NCI-H748 treated with DMSO at 0.1 percent for 48 hours (cell line): Measurements from ENCODE around the gene KRT9.
A peak's percentile ranks its signal among the peaks of the same experiment; 100 is the strongest.

Experiments
- DNase-seq: peaks from one replicate; lab custom pipeline; 2025; lab: John Stamatoyannopoulos, UW

The KRT9 gene

GRCh38 chr17:41527063-41528023 lies 44.5 kb downstream of the KRT9 start:
- DNase-seq = peak; percentile 60

GRCh38 chr17:41524261-41524660 lies 47.6 kb downstream of the KRT9 start:
- DNase-seq = no peak

- no peak for DNase-seq
Measured at GRCh38 chr17:41523787-41524186, 48.1 kb downstream of the KRT9 start.

DNA sequence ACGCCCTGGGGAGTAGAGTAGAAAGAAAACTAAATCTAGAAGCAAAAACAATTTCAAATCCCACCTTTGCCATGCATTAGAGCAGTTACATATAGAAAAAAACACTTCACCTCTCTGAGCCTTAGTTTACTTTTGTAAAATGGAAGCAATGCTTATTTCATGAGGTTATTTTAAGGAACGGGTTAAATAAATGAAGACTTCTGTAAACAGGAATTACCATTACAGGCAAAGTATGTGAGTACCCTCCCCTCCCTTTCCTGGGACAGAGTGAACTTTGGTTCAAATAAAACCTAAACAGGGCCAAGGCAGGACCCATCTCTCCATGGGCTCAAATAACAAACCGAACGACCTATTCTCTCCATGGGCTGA lies 48.6 kb downstream of the KRT9 start:
- no peak for DNase-seq

- no peak for DNase-seq
Measured at GRCh38 chr17:41522301-41523224, 49.3 kb downstream of the KRT9 start.

DNA sequence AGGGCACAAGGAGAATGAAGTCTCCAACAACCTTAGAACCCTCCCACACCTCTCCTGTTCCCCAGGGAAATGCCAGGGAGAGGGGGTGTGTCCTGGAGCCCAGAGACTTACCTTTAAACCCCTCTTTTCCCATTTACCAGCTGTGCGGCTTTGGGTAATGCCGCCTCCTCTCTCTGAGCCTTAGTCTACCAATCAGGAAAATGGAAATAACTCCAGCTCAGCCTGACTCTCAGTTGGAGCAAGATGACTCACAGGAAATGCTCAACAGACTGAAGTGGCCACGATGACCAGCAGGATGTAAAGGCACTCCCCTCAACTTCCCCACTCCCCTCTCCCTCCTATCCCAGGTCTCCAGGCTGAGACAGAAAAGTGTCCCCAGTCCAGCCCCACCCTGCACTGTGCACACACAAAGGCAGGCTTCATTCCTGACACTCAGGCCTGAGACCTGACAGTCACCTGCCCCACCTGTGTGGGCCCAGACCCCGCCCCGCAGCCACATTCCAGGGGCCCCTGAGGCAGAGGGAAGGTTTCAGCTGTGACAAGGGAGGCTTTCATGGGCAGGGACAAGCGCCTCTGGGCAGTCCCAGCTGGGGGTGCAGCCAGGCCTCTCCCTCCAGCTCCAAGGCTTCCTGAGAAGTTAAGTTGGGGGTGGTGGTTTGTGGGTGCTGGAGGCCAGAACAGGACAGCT lies 50.1 kb downstream of the KRT9 start:
- no peak for DNase-seq

GRCh38 chr17:41520821-41521521 lies 50.9 kb downstream of the KRT9 start:
- DNase-seq = peak; percentile 92

DNA sequence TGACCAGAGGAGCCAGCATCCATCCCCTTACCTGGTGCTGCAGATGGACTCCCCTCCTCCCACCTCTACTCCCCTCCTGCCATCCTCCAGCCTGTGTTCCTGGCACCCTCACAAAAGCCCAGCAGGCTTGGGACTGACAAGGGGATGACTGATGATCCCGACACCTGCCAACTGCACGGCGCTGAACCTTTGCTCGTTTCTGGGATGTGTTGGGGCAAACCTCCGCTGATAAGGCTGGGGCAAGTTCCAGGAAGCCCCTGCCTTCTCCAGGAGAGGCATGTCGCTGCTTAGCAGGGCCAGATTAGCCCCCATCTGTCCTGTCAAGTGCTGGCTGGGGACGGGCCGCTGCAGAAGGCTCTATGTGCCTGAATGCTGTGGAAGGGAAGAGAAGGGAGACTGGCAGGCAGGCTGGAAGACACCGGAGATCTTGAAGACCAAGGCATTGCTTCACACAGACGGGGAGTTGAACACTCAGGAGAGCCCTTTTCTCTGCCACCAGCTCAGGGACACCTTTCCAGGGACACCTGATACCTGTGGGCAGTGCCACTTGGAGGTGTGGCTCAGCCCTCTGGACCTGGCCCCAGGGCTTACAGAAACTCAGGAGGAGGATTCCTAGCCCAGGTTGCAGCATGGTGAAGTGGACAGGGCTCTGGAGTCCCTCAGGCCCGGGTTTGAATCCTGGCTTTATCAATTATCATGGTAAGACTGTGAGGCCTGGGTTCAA lies 52.2 kb downstream of the KRT9 start:
- DNase-seq = peak; percentile 46

DNA sequence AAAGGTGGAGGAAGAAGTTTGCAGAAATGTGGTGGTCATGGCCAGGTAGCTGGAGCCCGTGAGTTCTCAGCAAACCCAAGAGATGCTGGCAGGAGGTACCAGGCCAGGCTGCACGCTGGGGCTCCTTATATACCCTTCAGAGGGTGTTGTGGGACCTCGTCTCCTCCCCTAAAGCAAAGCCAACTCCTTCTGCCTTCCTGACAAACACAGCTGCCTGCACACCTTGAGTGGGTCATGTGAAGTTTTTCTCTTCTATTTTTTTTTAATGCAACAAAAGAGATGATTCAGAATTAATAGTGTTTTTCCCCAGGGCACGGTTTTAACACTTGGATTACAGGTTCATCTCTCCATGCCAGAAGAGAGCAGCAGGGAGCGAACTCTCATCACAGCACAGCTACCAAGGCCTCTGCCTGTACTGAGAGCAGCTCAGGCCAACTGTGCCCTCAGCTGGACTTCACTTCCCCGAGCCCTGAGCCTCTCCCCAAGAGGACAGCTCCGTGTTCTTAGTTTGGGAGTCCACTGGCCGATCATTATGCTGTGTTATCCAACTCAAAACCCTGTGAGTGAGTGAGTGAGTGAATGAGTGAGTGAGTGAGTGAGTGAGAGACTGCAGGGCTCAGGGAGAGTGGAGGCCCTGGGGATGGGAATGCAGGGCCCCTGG lies 52.9 kb downstream of the KRT9 start, which contains the start of gene KRT15:
KRT15 (minus strand) TSS at position 102 of the 661 bp plus-strand sequence; CDS start at position 39, 63 bp downstream.
- no peak for DNase-seq

DNA sequence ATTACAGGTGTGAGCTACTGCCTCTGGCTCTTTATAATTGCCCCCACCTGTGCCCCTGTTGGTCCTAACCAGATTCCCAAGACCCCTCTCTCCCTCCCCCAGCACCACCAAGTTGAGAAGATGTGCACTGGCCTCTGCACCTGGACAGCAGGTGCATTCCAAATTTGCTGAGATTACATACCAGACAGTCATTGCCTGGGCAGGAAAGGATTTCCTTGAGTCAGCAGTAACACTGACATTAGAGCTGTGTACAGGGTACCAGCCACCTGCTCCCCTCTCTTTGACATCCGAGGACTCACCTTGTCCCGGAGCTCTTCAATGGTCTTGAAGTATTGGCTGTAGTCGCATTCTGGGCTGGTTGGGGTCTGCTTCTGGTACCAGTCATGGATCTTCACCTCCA lies 53.8 kb downstream of the KRT9 start:
- DNase-seq = no peak

DNA sequence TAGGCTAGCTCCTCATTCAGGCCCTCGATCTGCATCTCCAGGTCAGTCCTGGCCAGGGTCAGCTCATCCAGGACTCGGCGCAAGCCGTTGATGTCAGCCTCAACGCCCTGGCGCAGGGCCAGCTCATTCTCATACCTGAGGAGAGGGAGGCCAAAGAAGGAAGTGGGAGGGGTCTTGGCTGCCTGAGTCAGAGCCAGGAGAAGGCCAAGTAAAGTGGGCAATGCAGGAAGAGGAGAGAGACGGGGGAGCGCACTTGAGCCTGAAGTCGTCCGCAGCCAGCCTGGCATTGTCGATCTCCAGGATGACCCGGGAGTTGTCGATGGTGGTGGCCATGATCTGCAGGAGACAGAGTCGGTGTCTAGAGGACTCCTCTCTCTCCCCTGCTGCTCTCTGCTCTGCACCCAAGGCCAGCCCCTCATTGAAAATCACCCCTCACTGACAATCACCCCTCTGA lies 55.0 kb downstream of the KRT9 start:
- DNase-seq = no peak

DNA sequence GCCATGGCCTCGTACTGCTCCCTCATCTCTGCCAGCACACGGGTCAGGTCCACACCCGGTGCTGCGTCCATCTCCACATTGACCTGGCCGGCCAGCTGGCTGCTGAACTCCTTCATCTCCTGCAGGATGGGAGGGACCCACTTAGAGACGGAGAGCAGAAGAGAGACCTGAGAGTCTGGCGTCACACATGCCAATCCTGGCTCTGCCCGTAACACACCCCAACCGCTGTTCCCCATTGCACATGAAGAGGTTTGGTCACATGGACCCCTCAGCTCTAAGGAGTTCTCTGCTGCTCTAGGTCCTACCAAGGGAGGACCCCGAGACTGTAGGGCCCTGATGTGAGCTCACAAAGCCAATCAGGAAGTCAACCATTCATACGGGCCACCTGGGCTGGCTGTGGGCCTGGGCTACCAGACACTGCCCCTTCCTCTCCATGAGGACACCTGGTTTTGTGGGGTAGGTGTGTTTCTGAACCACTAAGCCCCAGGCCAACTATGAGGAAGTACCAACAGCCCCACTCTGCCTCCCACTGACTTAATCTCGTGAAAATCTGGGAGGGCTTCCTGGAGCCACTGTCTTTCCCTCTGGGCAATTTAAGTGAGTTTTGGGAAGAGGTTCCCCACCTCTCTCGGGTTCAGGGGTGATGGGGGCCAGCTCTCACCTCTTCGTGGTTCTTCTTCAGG lies 55.6 kb downstream of the KRT9 start:
- no peak for DNase-seq
